Pancreas (tissue), 10 donors: ENCODE data around the gene GDI2. TPM values are rescaled to one million over a fixed set of nuclear protein-coding genes. Genes with fewer than 3 reads are reported as not detected.
A peak's percentile ranks its signal among the peaks of the same experiment; 100 is the strongest.

ENCODE experiments used
- ATAC-seq, 4 donors: fragments of 200-7000 bp; cut with Tn5 transposase; one replicate each; pipeline versions ENCODE4 v1.8.0 to v1.9.1; 2020; ENCODE audit warnings: mild to moderate bottlenecking in 4 of 4, moderate library complexity in 4 of 4
- DNase-seq, 6 donors: peaks; one replicate each; pipeline ENCODE4 v3.0.0-alpha.2; 2020
- FAIRE-seq: peaks from 2 replicates; lab custom pipeline; 2012; peaks lifted over from hg19 to GRCh38; lab: Jason Lieb, UNC
- H3K27ac ChIP-seq, 4 donors: fragments of 200-600 bp; sonication (generic); 1 replicate in 3 of 4; 2 replicates in 1 of 4; pipeline versions ENCODE4 v1.5.0 to v1.8.0; 2020
- H3K27me3 ChIP-seq, 4 donors: fragments of 200-600 bp; one replicate each; pipeline ENCODE4 v1.8.0; 2021
- H3K36me3 ChIP-seq, 3 donors: fragments of 200-600 bp; sonication (generic) in 1 of 3; one replicate each; pipeline versions ENCODE4 v1.5.0 to v1.8.0; 2020 to 2021
- H3K4me1 ChIP-seq, 3 donors: fragments of 200-600 bp; one replicate each; pipeline ENCODE4 v1.8.0; 2021
- H3K4me3 ChIP-seq, 4 donors: fragments of 200-600 bp; sonication (generic) in 2 of 4; one replicate each; pipeline versions ENCODE4 v1.5.0 to v1.8.0; 2020 to 2021
- H3K9me3 ChIP-seq, 4 donors: fragments of 200-600 bp; one replicate each; pipeline ENCODE4 v1.8.0; 2021
- WGBS, 2 donors: extraction: QIAGEN DNeasy Blood & Tissue Kit; methylation state at CpG; one replicate each; pipeline ENCODE4 v1.1.7; 2013; 5-methylcytosine and 5-hydroxymethylcytosine counted together
- intact Hi-C, 3 donors: fragments of 100-400 bp; cut with DNase I; formaldehyde crosslinking; loops; one replicate each; pipeline versions ENCODE4 v1.11.1 to v1.14.2; 2022
- polyA plus RNA-seq, 2 donors: library from polyadenylated mRNA; stranded (reverse); fragments of 200-250 nt; gene quantifications; one replicate each; pipeline ENCODE4 v1.2.3, GENCODE V29; 2013
- total RNA-seq, 6 donors: library from RNA; stranded (reverse); fragmentation: NEBNext Ultra II Directional in 4 of 6; extraction: Animal tissue kit (Norgen Biotek cat#: 25700) in 4 of 6; gene quantifications; one replicate each; pipeline versions ENCODE4 v1.2.1 to v1.2.4, GENCODE V29; 2021 to 2023
- TF ChIP-seq, protein P1 (sequence below), 4 donors: fragments of 200-600 bp; sonication (generic) in 3 of 4; IDR thresholded peaks; one replicate each; pipeline versions ENCODE4 v1.5.0 to v1.8.0; 2021; ENCODE audit warnings: antibody characterized with exemption in 4 of 4
- donor health status: healthy with polysubstance abuse.
- donor health status: DM: no; HTN: no; CAD: no; lungs with moderate emphysema.
- donor health status: DM: no; HTN: no; CAD: no.
- donor health status: control.
- donor health status: control.
- donor health status: Bipolar disorder and iron deficiency.
- donor health status: DM: yes; HTN: yes; CAD: no.
- donor health status: DM: no; HTN: no; CAD: no.
- donor health status: DM: no; HTN: no; CAD: no.
- donor health status: DM: yes; HTN: yes; CAD: no.

The GDI2 gene
- total RNA-seq (100 to 1,000 TPM; 112 to 171 (median 138) TPM), polyA plus RNA-seq (10 to 100 TPM; 46.5 to 74.2 TPM)

DNA sequence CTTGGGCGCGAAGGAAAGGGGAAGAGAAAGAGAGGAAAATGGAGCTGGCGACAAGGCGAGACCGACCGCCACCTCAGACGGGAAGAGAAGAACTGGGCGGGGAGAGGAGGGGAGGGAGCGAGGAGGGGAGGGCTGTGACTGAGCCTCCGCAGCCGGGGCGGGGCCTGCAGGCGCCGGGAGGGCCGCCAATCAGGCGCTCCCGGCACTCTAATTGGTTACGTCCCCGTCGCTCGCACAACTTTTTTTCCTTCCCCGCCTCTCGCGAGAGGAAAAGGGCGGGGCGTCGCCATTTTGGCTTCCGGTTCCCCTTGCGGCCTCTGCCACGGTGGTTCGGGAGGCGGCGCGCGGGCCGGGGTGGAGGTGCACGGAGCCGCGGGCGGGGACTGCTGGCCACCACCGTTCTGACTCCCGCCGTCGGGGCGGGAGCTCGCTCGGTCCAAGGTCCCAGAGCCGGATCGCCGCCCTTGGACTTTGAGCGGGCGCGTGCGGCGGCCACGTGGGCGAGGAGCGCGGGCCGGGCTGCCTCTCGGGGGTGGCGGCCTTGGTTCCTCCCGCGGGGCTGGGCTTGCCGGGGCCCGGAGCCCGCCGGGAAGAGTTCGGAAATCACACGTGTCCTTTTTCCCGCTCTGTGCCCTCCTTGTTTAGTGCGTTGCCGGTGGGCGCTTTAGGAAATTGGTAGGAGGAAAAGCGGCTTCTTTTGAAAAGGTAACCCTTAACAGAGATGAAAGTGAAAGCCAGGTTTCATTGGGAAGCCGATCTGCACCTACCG lies at the start of gene GDI2:
Gene GDI2, minus strand, starts transcription at position 94 of the 769 bp plus-strand sequence. CDS start 176 bp downstream, outside the sequence.
- no peak for FAIRE-seq
- peak; percentile 94 to 98 (median 96) for ATAC-seq
- peak within 1 kb of the TSS; percentile 91 to 99 (median 98) for H3K27ac ChIP-seq
- H3K9me3 ChIP-seq, result no peaks in the 10 kb centered on the region
- H3K4me1 ChIP-seq, result peaks cover 22 to 38% (median 27%) of the 10 kb centered on the region in 3 donors
- peak within 1 kb of the TSS; percentile 65 to 89 (median 80) for H3K4me3 ChIP-seq
- TF ChIP-seq, protein P1, sequence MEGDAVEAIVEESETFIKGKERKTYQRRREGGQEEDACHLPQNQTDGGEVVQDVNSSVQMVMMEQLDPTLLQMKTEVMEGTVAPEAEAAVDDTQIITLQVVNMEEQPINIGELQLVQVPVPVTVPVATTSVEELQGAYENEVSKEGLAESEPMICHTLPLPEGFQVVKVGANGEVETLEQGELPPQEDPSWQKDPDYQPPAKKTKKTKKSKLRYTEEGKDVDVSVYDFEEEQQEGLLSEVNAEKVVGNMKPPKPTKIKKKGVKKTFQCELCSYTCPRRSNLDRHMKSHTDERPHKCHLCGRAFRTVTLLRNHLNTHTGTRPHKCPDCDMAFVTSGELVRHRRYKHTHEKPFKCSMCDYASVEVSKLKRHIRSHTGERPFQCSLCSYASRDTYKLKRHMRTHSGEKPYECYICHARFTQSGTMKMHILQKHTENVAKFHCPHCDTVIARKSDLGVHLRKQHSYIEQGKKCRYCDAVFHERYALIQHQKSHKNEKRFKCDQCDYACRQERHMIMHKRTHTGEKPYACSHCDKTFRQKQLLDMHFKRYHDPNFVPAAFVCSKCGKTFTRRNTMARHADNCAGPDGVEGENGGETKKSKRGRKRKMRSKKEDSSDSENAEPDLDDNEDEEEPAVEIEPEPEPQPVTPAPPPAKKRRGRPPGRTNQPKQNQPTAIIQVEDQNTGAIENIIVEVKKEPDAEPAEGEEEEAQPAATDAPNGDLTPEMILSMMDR (IDR thresholded peaks at IDR 0.05), result no peak
- H3K27me3 ChIP-seq, result no peaks in the 10 kb centered on the region
- intact Hi-C loops, result no loop called here
- no peaks in the 10 kb centered on the region for H3K36me3 ChIP-seq
- peak; percentile 94 to 97 (median 96) for DNase-seq
- WGBS, 2 donors, result 0 to 1% methylated on average over 60 to 77 of the region's 77 CpGs

DNA sequence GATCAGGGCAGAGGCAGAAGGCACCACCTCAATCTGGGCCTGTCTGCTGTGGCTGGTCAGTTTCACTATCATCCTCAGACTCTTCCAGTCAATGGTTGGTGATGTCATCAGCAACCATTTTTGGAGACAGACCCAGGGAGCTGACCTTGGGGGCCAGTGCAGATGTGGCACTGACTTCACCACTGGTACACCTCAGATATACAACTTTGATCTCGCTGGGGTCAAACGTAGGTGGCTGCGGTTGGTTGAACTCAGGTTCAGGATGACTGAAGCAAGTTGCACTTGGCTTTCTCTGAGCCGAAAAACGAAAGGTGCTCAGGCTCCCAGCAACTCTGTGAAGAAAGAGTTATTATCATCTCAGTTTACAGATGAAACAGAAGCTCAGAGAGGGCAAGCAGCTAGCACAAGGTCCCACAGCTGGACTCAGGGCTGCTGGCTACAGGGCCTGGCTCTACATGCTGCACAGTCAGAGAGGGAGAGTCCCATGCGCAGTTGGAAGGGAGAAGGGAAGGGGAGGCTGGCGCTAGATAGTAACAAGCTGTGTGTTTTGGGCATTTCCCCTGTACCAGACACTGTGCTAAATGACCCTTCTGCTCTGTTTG lies 49.2 kb upstream of the GDI2 start:
- no peaks in the 10 kb centered on the region for H3K4me1 ChIP-seq
- TF ChIP-seq, protein P1 (IDR thresholded peaks at IDR 0.05), result no peak
- ATAC-seq (no peak), DNase-seq (no peak), FAIRE-seq (no peak)
- H3K36me3 ChIP-seq, result no peaks in the 10 kb centered on the region
- H3K27me3 ChIP-seq, result no peaks in the 10 kb centered on the region
- H3K27ac ChIP-seq, result no peak overlapping the region
- WGBS, 2 donors, result 91 to 96% methylated on average over 7 of the region's 7 CpGs
- no peak overlapping the region for H3K4me3 ChIP-seq
- no peaks in the 10 kb centered on the region for H3K9me3 ChIP-seq
- intact Hi-C loops, result loop anchor here in 1 of 3 donors (10.0 kb wide), 1 partner anchor 188 kb away; no protein-coding TSS in a partner anchor

GRCh38 chr10:5860066-5860465 lies 46.8 kb upstream of the GDI2 start:
- Histone ChIP-seq H3K9me3 (no peaks in the 10 kb centered on the region), H3K27me3 (no peaks in the 10 kb centered on the region), H3K4me3 (no peak overlapping the region), H3K4me1 (no peaks in the 10 kb centered on the region), H3K27ac (no peak overlapping the region), H3K36me3 (no peaks in the 10 kb centered on the region)
- FAIRE-seq, result no peak
- no peak for DNase-seq
- ATAC-seq, result no peak
- intact Hi-C loops, result loop anchor here in 1 of 3 donors (10.0 kb wide), 1 partner anchor 185 kb away; no protein-coding TSS in a partner anchor
- WGBS, 2 donors, result 88 to 95% methylated on average over 7 of the region's 7 CpGs
- TF ChIP-seq, protein P1 (IDR thresholded peaks at IDR 0.05), result no peak

DNA sequence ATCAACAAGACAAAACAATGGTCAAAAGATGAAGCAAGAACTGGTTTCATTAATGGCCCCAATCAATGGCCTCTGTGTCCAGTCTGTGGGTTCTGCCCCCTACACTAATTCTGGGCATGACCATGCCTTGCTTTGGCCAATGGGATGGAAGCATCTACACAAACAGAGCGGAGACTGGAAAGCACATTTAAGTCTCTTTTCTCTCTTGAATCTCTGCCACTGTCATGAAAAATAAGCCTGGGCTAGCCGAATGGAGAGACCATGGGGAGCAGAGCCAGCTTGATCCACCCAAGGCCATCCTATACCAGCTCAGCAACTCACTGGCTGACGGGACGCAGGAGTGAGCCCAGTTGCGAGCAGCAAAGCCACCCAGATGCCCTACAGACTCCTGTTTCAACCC lies 45.6 kb upstream of the GDI2 start:
- Histone ChIP-seq H3K36me3 (no peaks in the 10 kb centered on the region), H3K27me3 (no peaks in the 10 kb centered on the region), H3K4me1 (no peaks in the 10 kb centered on the region), H3K4me3 (no peak overlapping the region), H3K27ac (no peak overlapping the region), H3K9me3 (no peaks in the 10 kb centered on the region)
- DNase-seq, result no peak
- TF ChIP-seq, protein P1 (IDR thresholded peaks at IDR 0.05), result no peak
- ATAC-seq, result no peak
- FAIRE-seq, result no peak
- 78 to 80% methylated on average over 5 of the region's 5 CpGs for WGBS, 2 donors
- intact Hi-C loops, result no loop called here

DNA sequence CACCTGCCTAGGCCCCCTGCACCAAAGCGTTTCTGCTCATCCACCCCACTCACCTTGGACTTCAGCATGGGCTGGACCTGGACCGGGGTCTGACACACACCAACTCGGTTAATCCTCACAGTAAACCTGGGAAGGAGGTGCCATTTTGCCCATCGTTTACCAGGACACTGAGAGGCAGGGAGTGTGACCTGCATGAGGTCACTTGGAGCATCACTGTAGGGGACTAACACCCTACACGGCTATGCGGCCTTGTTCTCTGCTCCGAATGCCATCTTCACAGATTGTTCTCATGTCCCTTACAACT lies 43.4 kb upstream of the GDI2 start:
- 49 to 51% methylated on average over 7 of the region's 7 CpGs for WGBS, 2 donors
- DNase-seq (no peak), ATAC-seq (no peak), FAIRE-seq (no peak)
- no peak overlapping the region for H3K27ac ChIP-seq
- no peaks in the 10 kb centered on the region for H3K27me3 ChIP-seq
- H3K4me1 ChIP-seq, result no peaks in the 10 kb centered on the region
- intact Hi-C loops, result no loop called here
- no peaks in the 10 kb centered on the region for H3K9me3 ChIP-seq
- TF ChIP-seq, protein P1 (IDR thresholded peaks at IDR 0.05), result no peak
- no peaks in the 10 kb centered on the region for H3K36me3 ChIP-seq
- no peak overlapping the region for H3K4me3 ChIP-seq
